Fibroblast of skin of right quadriceps (primary cell): ENCODE results near the gene SUMO2.
"Not testable (repeated sequence)": the region's sequence is repeated elsewhere in the genome, so short reads cannot be mapped to it uniquely, and the experiment has no call there.

Source experiments
- DNase-seq: peaks from one replicate; pipeline ENCODE4 v3.0.0-alpha.2; 2013

The SUMO2 gene

GRCh38 chr17:75181608-75182318 is 996 bp downstream of the SUMO2 start:
- no peak for DNase-seq

- no peak for DNase-seq
Observed at GRCh38 chr17:75181110-75181509, 1.6 kb downstream of the SUMO2 start.

GRCh38 chr17:75178453-75178852 is 4.3 kb downstream of the SUMO2 start:
- no peak for DNase-seq

- no peak for DNase-seq
Observed at GRCh38 chr17:75176625-75177024, 6.1 kb downstream of the SUMO2 start.

- no peak for DNase-seq
Observed at GRCh38 chr17:75174996-75175395, 7.8 kb downstream of the SUMO2 start.

- no peak for DNase-seq
Observed at GRCh38 chr17:75173526-75173925, 9.2 kb downstream of the SUMO2 start.

- DNase-seq, result no peak
Observed at GRCh38 chr17:75168998-75169397, 13.8 kb downstream of the SUMO2 start.

GRCh38 chr17:75164606-75165005 is 18.2 kb downstream of the SUMO2 start:
- not testable (repeated sequence) for DNase-seq

GRCh38 chr17:75163074-75163473 is 19.7 kb downstream of the SUMO2 start:
- DNase-seq, result no peak

GRCh38 chr17:75160211-75160610 is 22.5 kb downstream of the SUMO2 start:
- no peak for DNase-seq

GRCh38 chr17:75159196-75160031 is 23.3 kb downstream of the SUMO2 start:
- no peak for DNase-seq

GRCh38 chr17:75158480-75158879 is 24.3 kb downstream of the SUMO2 start:
- not testable (repeated sequence) for DNase-seq

GRCh38 chr17:75155191-75155601 is 27.6 kb downstream of the SUMO2 start:
- no peak for DNase-seq

GRCh38 chr17:75154195-75155106 is 28.3 kb downstream of the SUMO2 start, which contains the start of gene JPT1:
JPT1 (minus strand) TSS chr17:75154512; CDS start chr17:75154397, 115 bp downstream.
- DNase-seq, result peak; percentile 99

GRCh38 chr17:75153780-75154194 is 29.0 kb downstream of the SUMO2 start:
- no peak for DNase-seq

- peak; percentile 26 for DNase-seq
Observed at GRCh38 chr17:75152922-75153779, 29.6 kb downstream of the SUMO2 start.

GRCh38 chr17:75152523-75152921 is 30.2 kb downstream of the SUMO2 start:
- no peak for DNase-seq

GRCh38 chr17:75151930-75152329 is 30.8 kb downstream of the SUMO2 start:
- DNase-seq, result no peak

- no peak for DNase-seq
Observed at GRCh38 chr17:75147878-75148546, 34.7 kb downstream of the SUMO2 start.

GRCh38 chr17:75146592-75146991 is 36.2 kb downstream of the SUMO2 start:
- no peak for DNase-seq

GRCh38 chr17:75144816-75145512 is 37.8 kb downstream of the SUMO2 start:
- DNase-seq, result no peak
